Common myeloid progenitor, CD34-positive (primary cell): ENCODE results near the gene NFATC2IP.

ENCODE experiments used
- CTCF ChIA-PET: fragments of 350-600 bp; sonication (Branson Sonifier 250); formaldehyde crosslinking; loops from one replicate; lab custom pipeline; 2021; ENCODE audit warnings: antibody characterized with exemption; lab: Charles Lee
- POLR2A ChIA-PET: fragments of 350-600 bp; sonication (Branson Sonifier 250); formaldehyde crosslinking; loops from one replicate; lab custom pipeline; 2021; ENCODE audit warnings: antibody characterized with exemption; lab: Charles Lee
- DNase-seq, 3 donors: peaks; one replicate each; pipeline versions ENCODE4 v3.0.0 to v3.0.0-alpha.2; 2013
- H3K27ac ChIP-seq, 2 experiments: 1 replicate in 1 of 2; 2 replicates in 1 of 2; pipeline ENCODE4 v1.7.0; 2013; ENCODE audit warnings: inconsistent platforms in 2 of 2, low read length in 2 of 2, mild to moderate bottlenecking in 2 of 2, low read depth in 1 of 2, moderate library complexity in 1 of 2; ENCODE audit not compliant: severe bottlenecking in 2 of 2, insufficient read depth in 1 of 2, poor library complexity in 1 of 2
- H3K27me3 ChIP-seq, 5 experiments: replicated peaks in 2 of 5; 1 replicate in 3 of 5; 2 replicates in 2 of 5; pipeline versions ENCODE4 v1.6.1 to v1.7.0; 2013; ENCODE audit warnings: low read length in 4 of 5, mild to moderate bottlenecking in 2 of 5, moderate library complexity in 2 of 5, inconsistent platforms in 1 of 5; ENCODE audit not compliant: insufficient read depth in 5 of 5, control insufficient read depth in 4 of 5
- H3K36me3 ChIP-seq, 4 experiments: 1 replicate in 2 of 4; 2 replicates in 2 of 4; pipeline versions ENCODE4 v1.6.1 to v1.7.0; 2013; ENCODE audit warnings: low read length in 3 of 4, control low read depth in 1 of 4, mild to moderate bottlenecking in 1 of 4; ENCODE audit not compliant: control insufficient read depth in 4 of 4, insufficient read depth in 4 of 4
- H3K4me1 ChIP-seq, 4 experiments: 1 replicate in 3 of 4; 2 replicates in 1 of 4; pipeline versions ENCODE4 v1.6.1 to v1.7.1; 2013; ENCODE audit warnings: low read length in 3 of 4, mild to moderate bottlenecking in 3 of 4, control low read depth in 1 of 4, inconsistent platforms in 1 of 4, moderate library complexity in 1 of 4; ENCODE audit not compliant: control insufficient read depth in 4 of 4, insufficient read depth in 4 of 4; ENCODE audit errors: control extremely low read depth in 1 of 4
- H3K4me3 ChIP-seq, 7 experiments: 1 replicate in 4 of 7; 2 replicates in 3 of 7; pipeline versions ENCODE4 v1.5.1 to v1.7.0; 2013; ENCODE audit warnings: mild to moderate bottlenecking in 7 of 7, low read length in 6 of 7, moderate library complexity in 6 of 7, inconsistent platforms in 2 of 7, low read depth in 2 of 7, control low read depth in 1 of 7; ENCODE audit not compliant: insufficient read depth in 4 of 7, control insufficient read depth in 1 of 7; ENCODE audit errors: extremely low read depth in 1 of 7
- H3K9me3 ChIP-seq, 5 experiments: 1 replicate in 4 of 5; 2 replicates in 1 of 5; pipeline versions ENCODE4 v1.6.1 to v1.7.1; 2013; ENCODE audit warnings: low read length in 4 of 5, mild to moderate bottlenecking in 2 of 5, inconsistent platforms in 1 of 5, low read depth in 1 of 5, moderate library complexity in 1 of 5; ENCODE audit not compliant: control insufficient read depth in 4 of 5, insufficient read depth in 2 of 5; ENCODE audit errors: control extremely low read depth in 1 of 5
- WGBS: methylation state at CpG from one replicate; pipeline ENCODE4 v1.1.5; 2013; ENCODE audit not compliant: insufficient coverage; 5-methylcytosine and 5-hydroxymethylcytosine counted together

NFATC2IP gene

DNA sequence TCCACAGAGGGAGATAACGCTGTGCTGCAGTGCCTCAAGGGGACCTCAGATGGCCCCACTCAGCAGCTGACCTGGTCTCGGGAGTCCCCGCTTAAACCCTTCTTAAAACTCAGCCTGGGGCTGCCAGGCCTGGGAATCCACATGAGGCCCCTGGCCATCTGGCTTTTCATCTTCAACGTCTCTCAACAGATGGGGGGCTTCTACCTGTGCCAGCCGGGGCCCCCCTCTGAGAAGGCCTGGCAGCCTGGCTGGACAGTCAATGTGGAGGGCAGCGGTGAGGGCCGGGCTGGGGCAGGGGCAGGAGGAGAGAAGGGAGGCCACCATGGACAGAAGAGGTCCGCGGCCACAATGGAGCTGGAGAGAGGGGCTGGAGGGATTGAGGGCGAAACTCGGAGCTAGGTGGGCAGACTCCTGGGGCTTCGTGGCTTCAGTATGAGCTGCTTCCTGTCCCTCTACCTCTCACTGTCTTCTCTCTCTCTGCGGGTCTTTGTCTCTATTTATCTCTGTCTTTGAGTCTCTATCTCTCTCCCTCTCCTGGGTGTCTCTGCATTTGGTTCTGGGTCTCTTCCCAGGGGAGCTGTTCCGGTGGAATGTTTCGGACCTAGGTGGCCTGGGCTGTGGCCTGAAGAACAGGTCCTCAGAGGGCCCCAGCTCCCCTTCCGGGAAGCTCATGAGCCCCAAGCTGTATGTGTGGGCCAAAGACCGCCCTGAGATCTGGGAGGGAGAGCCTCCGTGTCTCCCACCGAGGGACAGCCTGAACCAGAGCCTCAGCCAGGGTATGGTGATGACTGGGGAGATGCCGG lies 18.2 kb upstream of the NFATC2IP start:
- Histone ChIP-seq H3K36me3 (no peaks in the 10 kb centered on the region), H3K27me3 (no peaks in the 10 kb centered on the region), H3K9me3 (no peaks in the 10 kb centered on the region), H3K4me3 (no peak overlapping the region), H3K4me1 (peaks cover 0 to 42% (median 21%) of the 10 kb centered on the region in 4 experiments), H3K27ac (peak overlapping the region in 1 of 2 experiments; percentile 58)
- ChIA-PET POLR2A (interaction anchor here (0.8 kb wide), 1 partner anchor 11 kb away, joined by 3 read pairs; no protein-coding TSS in a partner anchor), CTCF (interaction anchor here (0.7 to 3.1 kb wide), 3 partner anchors 9 to 17 kb away, joined by 4 to 21 read pairs (median 5); no protein-coding TSS in a partner anchor)
- no peak for DNase-seq
- WGBS, result 91% methylated on average over 18 of the region's 20 CpGs

DNA sequence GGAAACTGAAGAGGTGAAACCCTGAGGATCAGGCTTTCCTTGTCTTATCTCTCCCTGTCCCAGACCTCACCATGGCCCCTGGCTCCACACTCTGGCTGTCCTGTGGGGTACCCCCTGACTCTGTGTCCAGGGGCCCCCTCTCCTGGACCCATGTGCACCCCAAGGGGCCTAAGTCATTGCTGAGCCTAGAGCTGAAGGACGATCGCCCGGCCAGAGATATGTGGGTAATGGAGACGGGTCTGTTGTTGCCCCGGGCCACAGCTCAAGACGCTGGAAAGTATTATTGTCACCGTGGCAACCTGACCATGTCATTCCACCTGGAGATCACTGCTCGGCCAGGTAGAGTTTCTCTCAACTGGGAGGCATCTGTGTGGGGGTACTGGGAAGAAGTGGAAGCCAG lies 17.6 kb upstream of the NFATC2IP start:
- 97% methylated on average over 5 of the region's 8 CpGs for WGBS
- no peak overlapping the region for H3K4me3 ChIP-seq
- H3K27ac ChIP-seq, result no peak overlapping the region
- no peak for DNase-seq
- H3K27me3 ChIP-seq, result no peaks in the 10 kb centered on the region
- H3K36me3 ChIP-seq, result no peaks in the 10 kb centered on the region
- peaks cover 0 to 42% (median 21%) of the 10 kb centered on the region in 4 experiments for H3K4me1 ChIP-seq
- H3K9me3 ChIP-seq, result no peaks in the 10 kb centered on the region
- ChIA-PET CTCF (interaction anchor here (0.7 to 3.1 kb wide), 4 partner anchors 8 to 18 kb away, joined by 3 to 21 read pairs (median 4); no protein-coding TSS in a partner anchor), POLR2A (interaction anchor here (0.8 kb wide), 1 partner anchor 11 kb away, joined by 3 read pairs; no protein-coding TSS in a partner anchor)

GRCh38 chr16:28935346-28935745 lies 15.4 kb upstream of the NFATC2IP start:
- Histone ChIP-seq H3K27ac (no peak overlapping the region), H3K27me3 (no peaks in the 10 kb centered on the region), H3K9me3 (no peaks in the 10 kb centered on the region), H3K36me3 (no peaks in the 10 kb centered on the region), H3K4me1 (peaks cover 0 to 40% (median 18%) of the 10 kb centered on the region in 4 experiments), H3K4me3 (peak overlapping the region in 1 of 7 experiments; percentile 62)
- CTCF ChIA-PET, result interaction anchor here (2.5 kb wide), 1 partner anchor 10 kb away, joined by 14 read pairs; no protein-coding TSS in a partner anchor
- 94% methylated on average over 3 of the region's 4 CpGs for WGBS
- POLR2A ChIA-PET, result no interaction called here
- DNase-seq, result peak in 1 of 3 donors; percentile 17

DNA sequence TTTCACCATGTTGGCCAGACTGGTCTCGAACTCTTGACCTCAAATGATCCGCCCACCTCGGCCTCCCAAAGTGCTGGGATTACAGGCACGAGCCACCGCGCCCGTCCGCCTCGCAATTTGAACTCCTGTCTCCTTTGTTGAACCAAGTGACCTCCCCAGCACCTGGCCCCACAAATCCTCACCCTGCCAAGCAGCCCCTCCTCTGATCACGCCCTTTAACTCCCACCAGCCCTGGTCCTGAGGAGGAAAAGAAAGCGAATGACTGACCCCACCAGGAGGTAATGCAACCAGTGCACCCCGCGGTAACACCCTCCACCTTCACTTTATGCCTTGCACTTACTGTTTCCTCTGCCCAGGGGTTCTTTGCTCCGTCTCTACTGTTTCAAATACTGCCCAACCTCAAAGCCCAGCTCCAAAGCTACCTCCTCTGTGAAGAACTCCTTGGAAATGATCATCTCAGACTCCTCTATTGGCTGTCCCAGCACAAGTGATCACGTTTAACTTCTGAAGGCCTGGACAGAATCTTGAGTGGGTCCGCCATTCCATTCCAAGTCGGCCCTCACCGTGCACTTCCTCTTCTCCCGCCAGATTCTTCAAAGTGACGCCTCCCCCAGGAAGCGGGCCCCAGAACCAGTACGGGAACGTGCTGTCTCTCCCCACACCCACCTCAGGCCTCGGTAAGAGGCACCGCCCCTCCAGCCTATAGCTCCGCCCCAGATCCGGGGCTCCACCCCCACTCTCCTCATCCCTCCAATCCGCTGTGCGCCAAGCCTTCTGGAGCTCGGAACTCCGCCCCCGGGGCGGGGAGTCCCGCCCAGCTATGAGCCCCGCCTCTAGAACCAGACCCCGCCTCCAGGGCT lies 14.6 kb upstream of the NFATC2IP start:
- no peaks in the 10 kb centered on the region for H3K9me3 ChIP-seq
- no peaks in the 10 kb centered on the region for H3K27me3 ChIP-seq
- DNase-seq, result peak; percentile 91 to 95 (median 94)
- WGBS, result 21% methylated on average over 23 of the region's 36 CpGs
- peak overlapping the region in 1 of 2 experiments; percentile 39 for H3K27ac ChIP-seq
- H3K4me3 ChIP-seq, result peak overlapping the region; percentile 22 to 79 (median 62)
- H3K4me1 ChIP-seq, result peaks cover 0 to 32% (median 10%) of the 10 kb centered on the region in 4 experiments
- H3K36me3 ChIP-seq, result no peaks in the 10 kb centered on the region
- POLR2A ChIA-PET, result interaction anchor here (0.9 to 1.0 kb wide), 2 partner anchors 9 to 10 kb away, joined by 3 to 7 read pairs; partner anchors contain the start of gene RABEP2
- CTCF ChIA-PET, result interaction anchor here (0.8 to 2.5 kb wide), 6 partner anchors 9 to 45 kb away, joined by 3 to 14 read pairs (median 4); partner anchors contain the start of gene NFATC2IP

DNA sequence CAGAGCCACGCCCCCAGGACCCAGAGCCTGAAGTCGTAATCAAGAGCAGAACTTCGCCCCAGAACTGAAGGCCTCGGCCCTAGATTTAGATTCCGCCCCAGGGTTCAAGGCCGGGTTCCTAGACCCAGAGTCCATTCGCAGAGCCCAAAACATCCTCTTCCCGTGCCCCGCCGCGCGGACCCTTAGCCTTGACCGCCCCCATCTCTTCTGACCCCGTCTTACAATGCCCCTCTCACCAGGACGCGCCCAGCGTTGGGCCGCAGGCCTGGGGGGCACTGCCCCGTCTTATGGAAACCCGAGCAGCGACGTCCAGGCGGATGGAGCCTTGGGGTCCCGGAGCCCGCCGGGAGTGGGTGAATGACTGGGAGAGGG lies 14.0 kb upstream of the NFATC2IP start:
- Histone ChIP-seq H3K27me3 (no peaks in the 10 kb centered on the region), H3K36me3 (no peaks in the 10 kb centered on the region), H3K9me3 (no peaks in the 10 kb centered on the region), H3K4me3 (peak overlapping the region in 4 of 7 experiments; percentile 11 to 79 (median 72)), H3K4me1 (peaks cover 0 to 27% (median 8%) of the 10 kb centered on the region in 4 experiments), H3K27ac (peak overlapping the region in 1 of 2 experiments; percentile 58)
- ChIA-PET CTCF (interaction anchor here (0.8 to 2.5 kb wide), 6 partner anchors 9 to 45 kb away, joined by 3 to 14 read pairs (median 4); partner anchors contain the start of gene NFATC2IP), POLR2A (interaction anchor here (0.9 to 1.0 kb wide), 2 partner anchors 9 to 11 kb away, joined by 3 to 7 read pairs; partner anchors contain the start of gene RABEP2)
- DNase-seq, result no peak
- 73% methylated on average over 24 of the region's 26 CpGs for WGBS

GRCh38 chr16:28937222-28937876 lies 13.4 kb upstream of the NFATC2IP start:
- ChIA-PET POLR2A (no interaction called here), CTCF (interaction anchor here (0.8 to 2.5 kb wide), 5 partner anchors 8 to 73 kb away, joined by 3 to 14 read pairs (median 5); no protein-coding TSS in a partner anchor)
- peak overlapping the region in 1 of 7 experiments; percentile 79 for H3K4me3 ChIP-seq
- H3K36me3 ChIP-seq, result no peaks in the 10 kb centered on the region
- peaks cover 0 to 21% (median 8%) of the 10 kb centered on the region in 4 experiments for H3K4me1 ChIP-seq
- H3K9me3 ChIP-seq, result no peaks in the 10 kb centered on the region
- WGBS, result 94% methylated on average over 6 of the region's 14 CpGs
- H3K27me3 ChIP-seq, result no peaks in the 10 kb centered on the region
- H3K27ac ChIP-seq, result no peak overlapping the region
- DNase-seq, result peak in 1 of 3 donors; percentile 16
